Tibial artery (tissue), 4 donors: ENCODE results near the gene PIAS1.

Experiments used
- DNase-seq, 2 donors: peaks; one replicate each; pipeline ENCODE4 v3.0.0-alpha.2; 2019
- H3K27ac ChIP-seq, 2 donors: fragments of 200-600 bp; sonication (generic) in 1 of 2; 1 replicate in 1 of 2; 2 replicates in 1 of 2; pipeline ENCODE4 v1.5.1; 2018 to 2019; ENCODE audit warnings: mild to moderate bottlenecking in 1 of 2
- H3K27me3 ChIP-seq, 2 donors: fragments of 200-600 bp; sonication (generic) in 1 of 2; one replicate each; pipeline versions ENCODE4 v1.5.1 to v1.6.0; 2016 to 2019
- H3K36me3 ChIP-seq, 3 donors: fragments of 200-600 bp; sonication (generic) in 2 of 3; one replicate each; pipeline ENCODE4 v1.5.1; 2016 to 2019; ENCODE audit warnings: mild to moderate bottlenecking in 2 of 3
- H3K4me1 ChIP-seq, 4 donors: fragments of 200-600 bp; sonication (generic) in 2 of 4; 1 replicate in 3 of 4; 2 replicates in 1 of 4; pipeline ENCODE4 v1.5.1; 2016 to 2019
- H3K4me3 ChIP-seq, 2 donors: fragments of 200-600 bp; sonication (generic) in 1 of 2; 1 replicate in 1 of 2; 2 replicates in 1 of 2; pipeline ENCODE4 v1.5.1; 2018 to 2019; ENCODE audit warnings: mild to moderate bottlenecking in 2 of 2
- H3K9me3 ChIP-seq, 3 donors: fragments of 200-600 bp; sonication (generic) in 1 of 3; one replicate each; pipeline ENCODE4 v1.5.1; 2016 to 2019
- intact Hi-C: fragments of 100-400 bp; cut with DNase I; formaldehyde crosslinking; loops from one replicate; pipeline ENCODE4 v1.15.0; 2023; ENCODE audit warnings: low total_unique reads
- TF ChIP-seq, protein P1 (sequence below), 2 experiments: fragments of 200-600 bp in 1 of 2; fragments of 450-650 bp in 1 of 2; IDR thresholded peaks; one replicate each; pipeline ENCODE4 v1.5.1; 2017 to 2019; ENCODE audit warnings: antibody characterized with exemption in 2 of 2, mild to moderate bottlenecking in 1 of 2, moderate library complexity in 1 of 2

The PIAS1 gene

DNA sequence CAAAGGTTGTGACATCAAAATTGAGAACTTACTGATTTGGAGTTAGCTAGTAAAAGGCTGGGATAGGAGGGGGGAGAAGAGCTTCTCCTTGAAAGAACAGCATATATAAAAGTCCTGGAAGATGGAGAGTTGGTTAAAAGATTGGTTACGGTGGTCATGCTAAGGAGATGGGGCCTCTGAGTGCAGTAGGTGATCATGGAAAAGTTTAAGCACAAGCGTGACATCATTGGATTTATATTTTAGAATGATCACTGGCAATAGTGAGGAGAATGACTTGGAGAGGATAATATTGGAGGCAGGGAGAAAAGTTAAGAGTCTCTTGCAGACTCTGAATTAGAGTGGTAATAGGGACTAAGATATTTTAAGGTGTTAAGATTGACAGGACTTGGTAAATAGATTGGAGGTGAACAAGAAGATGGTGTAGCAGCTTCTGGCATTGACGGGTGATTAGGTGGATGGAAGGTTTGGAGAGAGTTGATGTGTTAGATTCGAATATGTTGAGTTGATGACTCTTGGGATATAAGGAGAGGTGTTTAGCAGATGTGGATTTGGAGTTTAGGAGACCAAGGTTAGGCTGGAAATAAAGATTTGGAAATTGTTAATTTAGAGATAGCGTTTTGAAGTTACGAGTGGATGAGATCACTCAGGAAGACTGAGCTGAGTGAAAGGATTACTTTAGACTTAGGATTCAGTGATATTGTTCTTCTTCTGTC lies 19.6 kb downstream of the PIAS1 start:
- Histone ChIP-seq H3K4me3 (no peak overlapping the region), H3K36me3 (no peaks in the 10 kb centered on the region), H3K9me3 (no peaks in the 10 kb centered on the region), H3K27ac (no peak overlapping the region), H3K27me3 (no peaks in the 10 kb centered on the region), H3K4me1 (peaks cover 0 to 58% (median 9%) of the 10 kb centered on the region in 4 donors)
- intact Hi-C loops, result no loop called here
- no peak for DNase-seq
- TF ChIP-seq, protein P1, sequence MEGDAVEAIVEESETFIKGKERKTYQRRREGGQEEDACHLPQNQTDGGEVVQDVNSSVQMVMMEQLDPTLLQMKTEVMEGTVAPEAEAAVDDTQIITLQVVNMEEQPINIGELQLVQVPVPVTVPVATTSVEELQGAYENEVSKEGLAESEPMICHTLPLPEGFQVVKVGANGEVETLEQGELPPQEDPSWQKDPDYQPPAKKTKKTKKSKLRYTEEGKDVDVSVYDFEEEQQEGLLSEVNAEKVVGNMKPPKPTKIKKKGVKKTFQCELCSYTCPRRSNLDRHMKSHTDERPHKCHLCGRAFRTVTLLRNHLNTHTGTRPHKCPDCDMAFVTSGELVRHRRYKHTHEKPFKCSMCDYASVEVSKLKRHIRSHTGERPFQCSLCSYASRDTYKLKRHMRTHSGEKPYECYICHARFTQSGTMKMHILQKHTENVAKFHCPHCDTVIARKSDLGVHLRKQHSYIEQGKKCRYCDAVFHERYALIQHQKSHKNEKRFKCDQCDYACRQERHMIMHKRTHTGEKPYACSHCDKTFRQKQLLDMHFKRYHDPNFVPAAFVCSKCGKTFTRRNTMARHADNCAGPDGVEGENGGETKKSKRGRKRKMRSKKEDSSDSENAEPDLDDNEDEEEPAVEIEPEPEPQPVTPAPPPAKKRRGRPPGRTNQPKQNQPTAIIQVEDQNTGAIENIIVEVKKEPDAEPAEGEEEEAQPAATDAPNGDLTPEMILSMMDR (IDR thresholded peaks at IDR 0.05), result no peak

GRCh38 chr15:68075764-68076385 lies 21.8 kb downstream of the PIAS1 start:
- DNase-seq, result no peak
- Histone ChIP-seq H3K27me3 (no peaks in the 10 kb centered on the region), H3K4me3 (no peak overlapping the region), H3K9me3 (no peaks in the 10 kb centered on the region), H3K4me1 (peaks cover 0 to 64% (median 10%) of the 10 kb centered on the region in 4 donors), H3K27ac (no peak overlapping the region), H3K36me3 (no peaks in the 10 kb centered on the region)
- intact Hi-C loops, result no loop called here
- TF ChIP-seq, protein P1 (IDR thresholded peaks at IDR 0.05), result no peak

DNA sequence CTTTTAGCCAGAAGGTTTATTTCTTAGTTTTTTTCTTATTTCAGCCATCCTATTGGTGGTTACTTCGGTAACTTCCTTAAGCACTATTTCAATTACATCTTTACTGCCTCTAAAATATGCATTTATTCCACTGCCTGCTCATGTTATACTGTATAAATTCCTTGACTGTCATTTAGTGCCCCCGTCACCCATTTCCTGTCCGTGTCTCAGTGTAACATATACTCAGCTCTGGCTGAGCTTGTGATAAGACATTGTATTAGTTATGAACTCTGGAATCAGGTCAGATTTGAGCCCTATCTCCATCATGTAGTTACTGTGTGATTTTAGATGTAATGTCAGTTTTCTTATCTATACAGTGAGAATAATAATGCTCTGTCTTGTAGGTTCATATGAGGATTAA lies 24.2 kb downstream of the PIAS1 start:
- Histone ChIP-seq H3K27me3 (no peaks in the 10 kb centered on the region), H3K36me3 (no peaks in the 10 kb centered on the region), H3K27ac (no peak overlapping the region), H3K4me1 (peaks cover 0 to 83% (median 17%) of the 10 kb centered on the region in 4 donors), H3K4me3 (no peak overlapping the region), H3K9me3 (no peaks in the 10 kb centered on the region)
- TF ChIP-seq, protein P1 (IDR thresholded peaks at IDR 0.05), result no peak
- intact Hi-C loops, result no loop called here
- DNase-seq, result no peak

GRCh38 chr15:68080334-68080733 lies 26.2 kb downstream of the PIAS1 start:
- Histone ChIP-seq H3K4me3 (no peak overlapping the region), H3K36me3 (no peaks in the 10 kb centered on the region), H3K9me3 (no peaks in the 10 kb centered on the region), H3K27ac (no peak overlapping the region), H3K27me3 (no peaks in the 10 kb centered on the region), H3K4me1 (peaks cover 0 to 88% (median 19%) of the 10 kb centered on the region in 4 donors)
- TF ChIP-seq, protein P1 (IDR thresholded peaks at IDR 0.05), result no peak
- intact Hi-C loops, result no loop called here
- no peak for DNase-seq

DNA sequence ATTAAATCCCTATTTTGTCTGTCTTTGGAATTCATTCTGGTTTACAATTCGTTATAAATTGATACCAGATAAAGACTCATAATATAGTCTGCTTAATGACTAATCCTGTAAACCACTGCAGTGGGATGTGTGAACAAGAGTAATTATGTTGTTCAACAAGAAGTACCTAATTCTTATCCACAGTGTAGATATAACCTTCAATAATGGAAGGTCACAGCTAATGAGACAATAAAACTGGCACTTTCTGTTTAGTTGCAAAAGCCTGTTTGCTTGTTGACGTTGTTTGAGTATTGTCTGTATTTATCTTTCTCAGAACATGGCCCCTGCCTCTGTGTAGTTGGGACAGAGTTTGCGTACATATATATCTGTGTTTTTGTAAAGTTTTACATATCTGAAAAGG lies 26.7 kb downstream of the PIAS1 start:
- no peaks in the 10 kb centered on the region for H3K36me3 ChIP-seq
- intact Hi-C loops, result no loop called here
- peaks cover 0 to 84% (median 19%) of the 10 kb centered on the region in 4 donors for H3K4me1 ChIP-seq
- TF ChIP-seq, protein P1 (IDR thresholded peaks at IDR 0.05), result no peak
- DNase-seq, result no peak
- no peaks in the 10 kb centered on the region for H3K27me3 ChIP-seq
- H3K4me3 ChIP-seq, result no peak overlapping the region
- no peak overlapping the region for H3K27ac ChIP-seq
- H3K9me3 ChIP-seq, result no peaks in the 10 kb centered on the region
